ENCODE data around the gene PNMA8C.

DNA sequence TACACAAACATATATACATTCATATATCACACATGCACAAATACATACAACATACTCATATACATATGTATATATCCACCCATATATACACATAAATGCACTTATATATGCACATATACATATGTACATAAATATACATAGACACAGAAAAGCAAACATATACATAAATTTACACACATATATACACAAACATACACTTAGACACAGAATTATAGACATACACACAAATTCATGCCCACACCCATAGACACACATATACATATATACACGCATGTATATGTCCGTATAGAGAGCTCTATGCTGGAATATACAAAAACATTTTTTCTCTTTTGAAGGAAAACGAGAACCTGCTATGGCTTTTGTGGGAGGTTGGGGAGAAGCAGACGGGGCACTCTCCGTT, 22.0 kb upstream of the PNMA8C start:
- TF ChIP-seq CTCF (IDR thresholded peaks at IDR 0.05; ENCODE audit: low read depth, low read length) (no peak), EZH2phosphoT487 (IDR thresholded peaks at IDR 0.05; ENCODE audit: low read depth) (no peak)

All from OCI-LY3 (cell line).